ENCODE data around the gene MCAM. TPM values are rescaled to one million over a fixed set of nuclear protein-coding genes. Genes with fewer than 3 reads are reported as not detected.
A peak's percentile ranks its signal among the peaks of the same experiment; 100 is the strongest.

The MCAM gene
- total RNA-seq, 4 donors from 2014 or later = 612 to 1,198 (median 830) TPM

DNA sequence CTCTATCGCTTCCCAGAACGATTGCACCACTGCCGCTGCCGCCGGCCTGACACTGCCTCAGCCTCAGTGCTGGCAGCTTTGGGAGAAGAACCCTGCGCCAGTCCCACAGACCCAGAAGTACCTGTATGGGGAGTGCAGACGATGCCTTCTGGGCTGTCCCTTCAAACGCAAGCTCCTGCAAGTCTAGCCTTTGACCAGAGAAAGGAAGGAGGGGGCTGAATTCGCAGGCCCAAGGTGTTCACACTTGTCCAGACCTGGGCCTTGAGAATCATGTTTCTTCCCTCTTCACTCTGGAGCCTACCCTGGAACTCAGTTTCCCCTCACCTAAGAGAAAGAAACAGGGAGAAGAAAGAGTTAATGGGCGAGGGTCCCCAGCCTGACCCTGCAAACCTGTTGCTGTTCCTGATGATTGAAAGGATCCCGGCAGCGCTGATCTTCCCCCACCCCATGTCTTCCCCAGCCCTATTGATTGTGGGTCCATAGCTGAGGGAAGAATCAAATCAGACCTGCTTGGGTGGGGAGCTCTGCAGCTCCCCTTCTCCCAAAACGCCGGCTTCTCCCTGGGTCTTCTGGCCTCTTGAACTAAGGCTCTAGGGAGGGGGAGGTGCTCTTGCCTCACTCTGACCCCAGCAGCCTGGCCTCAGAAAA is 786 bp upstream of the MCAM start:
- Histone ChIP-seq H3K4me3 (peak overlapping the region; percentile 60 to 71 (median 65)), H3K27me3 (peaks cover 0 to 31% of the 10 kb centered on the region in 2 donors), H3K9me3 (no peaks in the 10 kb centered on the region), H3K36me3 (peaks cover 0 to 4% (median 0%) of the 10 kb centered on the region in 3 donors), H3K4me1 (peaks cover 0 to 91% (median 60%) of the 10 kb centered on the region in 4 donors), H3K27ac (peak overlapping the region; percentile 89 to 96 (median 93))
- 42 to 61% methylated on average over 6 to 10 of the region's 14 CpGs for WGBS, 2 donors
- DNase-seq (ENCODE audit: low spot score in 2 of 2) = no peak
- peak in 1 of 2 donors; percentile 36 for TF ChIP-seq POLR2A (IDR thresholded peaks at IDR 0.05)
- no peak for TF ChIP-seq CTCF (IDR thresholded peaks at IDR 0.05)
- peak in 1 of 2 donors; percentile 9 for TF ChIP-seq EP300 (IDR thresholded peaks at IDR 0.05)

GRCh38 chr11:119316016-119316728 is 758 bp downstream of the MCAM start:
- Histone ChIP-seq H3K4me1 (peaks cover 0 to 76% (median 51%) of the 10 kb centered on the region in 4 donors), H3K27ac (peak overlapping the region; percentile 87 to 96 (median 93)), H3K36me3 (peaks cover 0 to 19% (median under 1%) of the 10 kb centered on the region in 3 donors), H3K4me3 (peak overlapping the region; percentile 60 to 71 (median 65)), H3K27me3 (peaks cover 0 to 31% of the 10 kb centered on the region in 2 donors), H3K9me3 (no peaks in the 10 kb centered on the region)
- no peak for DNase-seq (ENCODE audit: low spot score in 2 of 2)
- WGBS, 2 donors = 0 to 1% methylated on average over 9 to 29 of the region's 46 CpGs
- TF ChIP-seq EP300 (IDR thresholded peaks at IDR 0.05) (no peak), POLR2A (IDR thresholded peaks at IDR 0.05) (no peak), CTCF (IDR thresholded peaks at IDR 0.05) (no peak)

- no peak for DNase-seq (ENCODE audit: low spot score in 2 of 2)
- H3K4me1 ChIP-seq = peaks cover 0 to 68% (median 46%) of the 10 kb centered on the region in 4 donors
- WGBS, 2 donors = 10 to 14% methylated on average over 19 to 24 of the region's 29 CpGs
These were observed 1.6 kb downstream of the MCAM start for GRCh38 chr11:119315131-119316015.

GRCh38 chr11:119314726-119315125 is 2.2 kb downstream of the MCAM start:
- no peaks in the 10 kb centered on the region for H3K9me3 ChIP-seq
- DNase-seq (ENCODE audit: low spot score in 2 of 2) = no peak
- TF ChIP-seq POLR2A (IDR thresholded peaks at IDR 0.05) (no peak), EP300 (IDR thresholded peaks at IDR 0.05) (no peak), CTCF (IDR thresholded peaks at IDR 0.05) (no peak)
- peak overlapping the region; percentile 60 to 71 (median 65) for H3K4me3 ChIP-seq
- H3K36me3 ChIP-seq = peaks cover 0 to 33% (median 4%) of the 10 kb centered on the region in 3 donors
- WGBS, 2 donors = 56 to 57% methylated on average over 18 of the region's 18 CpGs
- peaks cover 0 to 25% of the 10 kb centered on the region in 2 donors for H3K27me3 ChIP-seq
- peaks cover 0 to 62% (median 39%) of the 10 kb centered on the region in 4 donors for H3K4me1 ChIP-seq
- peak overlapping the region; percentile 87 to 96 (median 93) for H3K27ac ChIP-seq

More at GRCh38 chr11:119315131-119316015, 1.6 kb downstream of the MCAM start:
- Histone ChIP-seq H3K4me3 (peak overlapping the region; percentile 60 to 71 (median 65)), H3K27ac (peak overlapping the region; percentile 87 to 96 (median 93)), H3K27me3 (peaks cover 0 to 27% of the 10 kb centered on the region in 2 donors), H3K36me3 (peaks cover 0 to 27% (median 4%) of the 10 kb centered on the region in 3 donors), H3K9me3 (no peaks in the 10 kb centered on the region)
- TF ChIP-seq EP300 (IDR thresholded peaks at IDR 0.05) (peak in 1 of 2 donors; percentile 72), CTCF (IDR thresholded peaks at IDR 0.05) (peak in 4 of 5 experiments; percentile 13 to 54 (median 31)), POLR2A (IDR thresholded peaks at IDR 0.05) (peak in 1 of 2 donors; percentile 35)

All from tibial nerve (tissue), 4 donors.